Uterus (tissue), 4 donors: ENCODE data around the gene CAMK2N1. TPM values are rescaled to one million over a fixed set of nuclear protein-coding genes. Genes with fewer than 3 reads are reported as not detected.
A peak's percentile ranks its signal among the peaks of the same experiment; 100 is the strongest.
"Not testable (repeated sequence)": the region's sequence is repeated elsewhere in the genome, so short reads cannot be mapped to it uniquely, and the experiment has no call there.

Experiments
- DNase-seq, 2 donors: peaks; one replicate each; pipeline ENCODE4 v3.0.0-alpha.2; 2019 to 2020
- H3K27ac ChIP-seq, 2 donors: fragments of 200-600 bp; sonication (generic); 1 replicate in 1 of 2; 2 replicates in 1 of 2; pipeline ENCODE4 v1.5.1; 2016 to 2018
- H3K27me3 ChIP-seq, 2 donors: fragments of 200-600 bp; sonication (generic); one replicate each; pipeline ENCODE4 v1.5.1; 2018 to 2019; ENCODE audit warnings: control low read depth in 1 of 2
- H3K36me3 ChIP-seq, 2 donors: fragments of 200-600 bp; sonication (generic); one replicate each; pipeline ENCODE4 v1.5.1; 2019; ENCODE audit warnings: control low read depth in 1 of 2
- H3K4me1 ChIP-seq, 2 donors: fragments of 200-600 bp; sonication (generic); one replicate each; pipeline ENCODE4 v1.5.1; 2018 to 2019; ENCODE audit warnings: control low read depth in 1 of 2
- H3K4me3 ChIP-seq, 2 donors: fragments of 200-600 bp; sonication (generic); 1 replicate in 1 of 2; 2 replicates in 1 of 2; pipeline ENCODE4 v1.5.1; 2018 to 2019; ENCODE audit warnings: mild to moderate bottlenecking in 1 of 2
- H3K9me3 ChIP-seq, 2 donors: fragments of 200-600 bp; sonication (generic); one replicate each; pipeline ENCODE4 v1.5.1; 2019; ENCODE audit warnings: control low read depth in 1 of 2
- POLR2A ChIP-seq, 2 donors: fragments of 450-650 bp; IDR thresholded peaks; one replicate each; pipeline ENCODE4 v1.6.1; 2016; ENCODE audit warnings: antibody characterized with exemption in 2 of 2, mild to moderate bottlenecking in 1 of 2, moderate library complexity in 1 of 2
- intact Hi-C: fragments of 100-400 bp; cut with DNase I; formaldehyde crosslinking; loops from one replicate; pipeline ENCODE4 v1.15.1; 2023; ENCODE audit warnings: low total_unique reads
- total RNA-seq, 4 donors: library from RNA; depleted of rRNA in 3 of 4; stranded (reverse); fragments of >200 nt in 3 of 4; gene quantifications; one replicate each; pipeline versions ENCODE4 v1.1.0 to v1.2.4, GENCODE V29; 2014 to 2023
- TF ChIP-seq, protein P1 (sequence below), 4 experiments: fragments of 200-600 bp in 2 of 4; fragments of 450-650 bp in 2 of 4; sonication (generic) in 2 of 4; IDR thresholded peaks; one replicate each; pipeline ENCODE4 v1.5.1; 2016 to 2019; ENCODE audit warnings: antibody characterized with exemption in 4 of 4, mild to moderate bottlenecking in 2 of 4, moderate library complexity in 1 of 4
- donor health status: DM: yes; HTN: yes; CAD: no.

CAMK2N1 gene
- total RNA-seq, 4 donors from 2014 or later, result 12.6 to 37.3 (median 19.4) TPM

DNA sequence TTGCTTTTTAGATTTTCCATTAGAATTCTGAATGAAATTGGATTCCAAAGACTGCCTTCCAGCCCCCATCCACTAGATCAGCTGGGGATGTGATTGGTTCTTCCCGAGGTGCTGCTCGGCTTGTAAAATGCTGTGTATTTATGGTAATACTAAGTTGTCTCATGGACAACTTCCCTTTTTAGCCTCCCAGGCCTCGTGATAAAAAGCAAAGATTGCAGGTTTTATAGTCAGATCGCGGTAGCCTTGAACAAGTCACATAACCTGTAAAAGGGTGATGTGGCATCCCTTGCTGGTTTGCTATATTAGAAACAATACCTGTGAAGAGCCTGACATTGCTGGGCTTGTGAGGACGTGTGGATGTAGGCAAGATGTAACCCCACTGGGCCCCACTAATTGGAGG is 11.5 kb upstream of the CAMK2N1 start:
- no peaks in the 10 kb centered on the region for H3K36me3 ChIP-seq
- H3K27ac ChIP-seq, result no peak overlapping the region
- H3K27me3 ChIP-seq, result no peaks in the 10 kb centered on the region
- no peaks in the 10 kb centered on the region for H3K9me3 ChIP-seq
- no peak for TF ChIP-seq POLR2A (IDR thresholded peaks at IDR 0.05)
- TF ChIP-seq, protein P1, sequence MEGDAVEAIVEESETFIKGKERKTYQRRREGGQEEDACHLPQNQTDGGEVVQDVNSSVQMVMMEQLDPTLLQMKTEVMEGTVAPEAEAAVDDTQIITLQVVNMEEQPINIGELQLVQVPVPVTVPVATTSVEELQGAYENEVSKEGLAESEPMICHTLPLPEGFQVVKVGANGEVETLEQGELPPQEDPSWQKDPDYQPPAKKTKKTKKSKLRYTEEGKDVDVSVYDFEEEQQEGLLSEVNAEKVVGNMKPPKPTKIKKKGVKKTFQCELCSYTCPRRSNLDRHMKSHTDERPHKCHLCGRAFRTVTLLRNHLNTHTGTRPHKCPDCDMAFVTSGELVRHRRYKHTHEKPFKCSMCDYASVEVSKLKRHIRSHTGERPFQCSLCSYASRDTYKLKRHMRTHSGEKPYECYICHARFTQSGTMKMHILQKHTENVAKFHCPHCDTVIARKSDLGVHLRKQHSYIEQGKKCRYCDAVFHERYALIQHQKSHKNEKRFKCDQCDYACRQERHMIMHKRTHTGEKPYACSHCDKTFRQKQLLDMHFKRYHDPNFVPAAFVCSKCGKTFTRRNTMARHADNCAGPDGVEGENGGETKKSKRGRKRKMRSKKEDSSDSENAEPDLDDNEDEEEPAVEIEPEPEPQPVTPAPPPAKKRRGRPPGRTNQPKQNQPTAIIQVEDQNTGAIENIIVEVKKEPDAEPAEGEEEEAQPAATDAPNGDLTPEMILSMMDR (IDR thresholded peaks at IDR 0.05), result no peak
- H3K4me3 ChIP-seq, result no peak overlapping the region
- H3K4me1 ChIP-seq, result no peaks in the 10 kb centered on the region
- intact Hi-C loops, result loop anchor here (10.0 kb wide), 3 partner anchors 123 to 583 kb away; no protein-coding TSS in a partner anchor
- DNase-seq, result no peak

DNA sequence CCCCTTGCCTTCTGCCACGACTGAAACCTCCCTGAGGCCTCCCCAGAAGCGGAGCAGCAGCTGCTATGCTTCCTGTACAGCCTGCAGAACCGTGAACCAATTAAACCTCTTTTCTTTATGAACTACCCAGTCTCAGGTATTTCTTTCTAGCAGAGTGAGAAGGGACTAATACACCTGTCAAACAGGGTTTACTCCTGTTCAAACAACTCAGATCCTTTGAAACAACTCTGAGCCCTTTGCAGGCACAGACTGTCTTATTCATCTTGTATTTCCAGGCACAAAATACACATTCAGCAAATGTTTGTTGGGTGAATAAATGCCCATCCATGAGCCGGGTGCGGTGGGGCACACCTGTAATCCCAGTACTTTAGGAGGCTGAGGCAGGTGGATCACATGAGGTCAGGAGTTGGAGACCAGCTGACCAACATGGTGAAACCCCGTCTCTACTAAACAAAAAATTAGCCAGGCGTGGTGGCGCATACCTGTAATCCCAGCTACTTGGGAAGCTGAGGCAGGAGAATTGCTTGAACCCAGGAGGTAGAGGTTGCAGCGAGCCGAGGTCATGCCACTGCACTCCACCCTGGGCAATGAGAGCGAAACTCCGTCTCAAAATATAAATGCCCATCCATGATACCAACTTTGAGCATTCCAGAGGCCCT is 10.8 kb upstream of the CAMK2N1 start:
- not testable (repeated sequence) for H3K27me3 ChIP-seq, H3K4me1 ChIP-seq, H3K9me3 ChIP-seq, DNase-seq, H3K36me3 ChIP-seq, H3K4me3 ChIP-seq, H3K27ac ChIP-seq
- intact Hi-C loops, result loop anchor here (10.0 kb wide), 3 partner anchors 122 to 582 kb away; no protein-coding TSS in a partner anchor

GRCh38 chr1:20496241-20496661 is 10.2 kb upstream of the CAMK2N1 start:
- Histone ChIP-seq H3K27me3 (no peaks in the 10 kb centered on the region), H3K36me3 (no peaks in the 10 kb centered on the region), H3K27ac (no peak overlapping the region), H3K9me3 (no peaks in the 10 kb centered on the region), H3K4me3 (no peak overlapping the region), H3K4me1 (no peaks in the 10 kb centered on the region)
- intact Hi-C loops, result loop anchor here (10.0 kb wide), 3 partner anchors 121 to 581 kb away; no protein-coding TSS in a partner anchor
- DNase-seq, result no peak
- TF ChIP-seq POLR2A (IDR thresholded peaks at IDR 0.05), result no peak
- TF ChIP-seq, protein P1 (IDR thresholded peaks at IDR 0.05), result no peak

DNA sequence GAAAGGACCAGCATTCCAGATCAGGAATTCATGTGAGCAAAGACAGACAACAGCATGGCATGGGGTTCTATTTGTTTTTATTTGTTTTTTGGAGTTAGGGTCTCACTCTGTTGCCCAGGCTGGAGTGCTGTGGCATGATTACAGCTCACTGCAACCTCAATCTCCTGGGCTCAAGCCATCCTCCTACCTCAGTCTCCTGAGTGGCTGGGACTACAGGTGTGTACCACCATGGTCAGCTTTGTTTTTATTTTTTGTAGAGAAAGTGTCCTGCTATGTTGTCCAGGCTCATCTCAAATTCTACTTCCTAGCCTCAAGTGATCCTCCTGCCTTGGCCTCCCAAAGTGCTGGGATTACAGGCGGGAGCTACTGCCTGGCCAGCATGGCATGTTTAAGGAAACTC is 9.7 kb upstream of the CAMK2N1 start:
- no peaks in the 10 kb centered on the region for H3K4me1 ChIP-seq
- H3K36me3 ChIP-seq, result no peaks in the 10 kb centered on the region
- H3K27me3 ChIP-seq, result no peaks in the 10 kb centered on the region
- H3K4me3 ChIP-seq, result no peak overlapping the region
- DNase-seq, result no peak
- intact Hi-C loops, result loop anchor here (10.0 kb wide), 3 partner anchors 121 to 581 kb away; no protein-coding TSS in a partner anchor
- H3K9me3 ChIP-seq, result no peaks in the 10 kb centered on the region
- no peak overlapping the region for H3K27ac ChIP-seq
- TF ChIP-seq POLR2A (IDR thresholded peaks at IDR 0.05), result no peak
- TF ChIP-seq, protein P1 (IDR thresholded peaks at IDR 0.05), result no peak

DNA sequence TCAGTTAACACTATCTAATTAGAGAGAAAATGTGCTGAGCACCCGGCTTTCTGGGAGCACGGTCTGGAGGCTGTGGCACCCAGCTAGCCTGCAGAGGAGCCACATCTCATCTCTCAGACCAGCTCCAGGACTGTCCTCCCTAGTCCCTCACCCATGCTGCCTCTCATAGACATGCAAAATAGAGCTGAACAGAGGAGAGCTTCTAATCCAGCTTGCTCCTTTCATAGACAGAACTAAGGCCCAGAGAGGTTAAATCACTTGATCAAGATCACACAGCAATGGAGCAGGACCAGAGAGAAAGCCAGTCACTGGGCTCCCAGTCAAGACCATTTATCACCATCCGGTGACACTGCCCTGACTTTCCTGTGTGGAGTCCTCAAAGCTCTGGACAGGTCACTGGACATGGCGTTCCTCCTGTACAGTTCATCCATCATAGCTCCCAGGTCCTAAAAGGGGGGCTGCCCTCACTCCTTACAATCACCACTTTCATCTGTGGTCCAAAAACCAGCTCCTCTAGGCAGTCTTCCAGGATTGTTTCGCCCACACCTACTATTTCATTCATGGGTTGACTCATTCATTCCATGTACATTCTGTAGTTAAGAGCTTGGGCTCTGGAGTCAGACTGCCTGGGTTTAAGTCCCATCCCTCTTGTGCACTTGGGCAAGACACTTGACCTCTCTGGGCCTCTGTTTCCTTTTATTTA is 8.8 kb upstream of the CAMK2N1 start:
- Histone ChIP-seq H3K27me3 (no peaks in the 10 kb centered on the region), H3K4me3 (no peak overlapping the region), H3K9me3 (no peaks in the 10 kb centered on the region), H3K36me3 (no peaks in the 10 kb centered on the region), H3K4me1 (no peaks in the 10 kb centered on the region), H3K27ac (peak overlapping the region in 1 of 2 donors; percentile 38)
- no peak for DNase-seq
- intact Hi-C loops, result loop anchor here (10.0 kb wide), 3 partner anchors 120 to 580 kb away; no protein-coding TSS in a partner anchor
- TF ChIP-seq, protein P1 (IDR thresholded peaks at IDR 0.05), result no peak
- TF ChIP-seq POLR2A (IDR thresholded peaks at IDR 0.05), result no peak
